ENCODE results near the gene GRID1. TPM values are rescaled to one million over a fixed set of nuclear protein-coding genes. Genes with fewer than 3 reads are reported as not detected.

The GRID1 gene
- total and polyA plus RNA-seq, 10 of the 15 experiments (the other 5 are each of a cell fraction or from before 2014, with no cell fraction given): 0.04 to 0.62 (median 0.08) TPM; not detected in 5

- Histone ChIP-seq H3K9ac (ENCODE audit: control insufficient read depth, insufficient read depth, low read length) (no peak overlapping the region), H3K4me3 (no peak overlapping the region), H3K79me2 (ENCODE audit: control insufficient read depth, insufficient read depth, low read length) (no peaks in the 10 kb centered on the region), H2AFZ (ENCODE audit: control insufficient read depth, low read depth, low read length) (no peak overlapping the region), H3K36me3 (ENCODE audit: control insufficient read depth in 2 of 2, insufficient read depth in 2 of 2, low read length in 1 of 2) (no peaks in the 10 kb centered on the region), H3K9me3 (replicated peaks; ENCODE audit: control insufficient read depth, insufficient read depth, low read length) (no peaks in the 10 kb centered on the region; the same call in 2 of the 3 replicates), H3K4me1 (ENCODE audit: control insufficient read depth, insufficient read depth, low read length) (no peaks in the 10 kb centered on the region), H3K4me2 (ENCODE audit: control insufficient read depth, insufficient read depth) (no peak overlapping the region), H3K27me3 (replicated peaks in 1 of 2; ENCODE audit: control insufficient read depth in 2 of 2, insufficient read depth in 2 of 2, low read length in 1 of 2) (no peaks in the 10 kb centered on the region), H4K20me1 (ENCODE audit: control insufficient read depth, insufficient read depth) (no peaks in the 10 kb centered on the region), H3K27ac (ENCODE audit: control insufficient read depth, insufficient read depth) (no peak overlapping the region)
- ChIA-PET CTCF (no interaction called here), POLR2A (no interaction called here), RAD21 (ENCODE audit: unreplicated experiment) (no interaction called here), SMC1A (ENCODE audit: uncharacterized antibody, unreplicated experiment) (no interaction called here)
- in situ Hi-C loops (cut with MboI): no loop called here
- no TSS peak for BruUV-seq (replicated peaks)
- ATAC-seq: no peak
- TF ChIP-seq PAX8 (IDR thresholded peaks at IDR 0.05): no peak
- no peak for TF ChIP-seq NBN (IDR thresholded peaks at IDR 0.05)
- TF ChIP-seq YY1 (IDR thresholded peaks at IDR 0.05; ENCODE audit: low read depth, low read length): no peak
- no peak for FAIRE-seq
- WGBS (ENCODE audit: insufficient coverage, insufficient replicate concordance, low lambda C conversion rate, missing lambda C conversion rate): 39% methylated on average over 5 of the region's 5 CpGs
- intact Hi-C loops (cut with micrococcal nuclease; ENCODE audit: unreplicated experiment): no loop called here
- DNase-seq (ENCODE audit: low read depth, low spot score): no peak
Observed at GRCh38 chr10:85647741-85648140, 718.9 kb downstream of the GRID1 start.

GRCh38 chr10:85645926-85646711 lies 720.5 kb downstream of the GRID1 start:
- ChIA-PET CTCF (no interaction called here), RAD21 (ENCODE audit: unreplicated experiment) (no interaction called here)
- 34% methylated on average over 7 of the region's 7 CpGs for WGBS (ENCODE audit: insufficient coverage, insufficient replicate concordance, low lambda C conversion rate, missing lambda C conversion rate)
- TF ChIP-seq RUNX3 (IDR thresholded peaks at IDR 0.05; ENCODE audit: low read length): no peak
- no peak for TF ChIP-seq SUPT20H (IDR thresholded peaks at IDR 0.05; ENCODE audit: borderline replicate concordance, control insufficient read depth, low read depth, low read length)
- no peak for TF ChIP-seq CHD1 (IDR thresholded peaks at IDR 0.05; ENCODE audit: low read depth, low read length)
- TF ChIP-seq KDM1A (IDR thresholded peaks at IDR 0.05; ENCODE audit: borderline replicate concordance): no peak
- TF ChIP-seq SRF (IDR thresholded peaks at IDR 0.05; ENCODE audit: low read depth in 2 of 2, low read length in 2 of 2): no peak
- no peak for TF ChIP-seq HCFC1 (IDR thresholded peaks at IDR 0.05; ENCODE audit: low read length)
- no peak for TF ChIP-seq HDGF (IDR thresholded peaks at IDR 0.05)
- TF ChIP-seq RELA (IDR thresholded peaks at IDR 0.05; ENCODE audit: borderline replicate concordance, partially characterized antibody): no peak
- TF ChIP-seq WRNIP1 (IDR thresholded peaks at IDR 0.05; ENCODE audit: borderline replicate concordance, low read depth, low read length): no peak
- TF ChIP-seq BCL11A (IDR thresholded peaks at IDR 0.05; ENCODE audit: low read depth, low read length): no peak
- TF ChIP-seq IRF4 (IDR thresholded peaks at IDR 0.05; ENCODE audit: low read depth, low read length): no peak
- no peak for TF ChIP-seq HDAC6 (IDR thresholded peaks at IDR 0.05; ENCODE audit: unreplicated experiment)
- no peak for TF ChIP-seq ZNF687 (IDR thresholded peaks at IDR 0.05)
- no peak for TF ChIP-seq PML (IDR thresholded peaks at IDR 0.05; ENCODE audit: low read length)

More at GRCh38 chr10:85645926-85646711, 720.5 kb downstream of the GRID1 start:
- no peaks in the 10 kb centered on the region for H3K4me1 ChIP-seq (ENCODE audit: control insufficient read depth, insufficient read depth, low read length)
- SMC1A ChIA-PET (ENCODE audit: uncharacterized antibody, unreplicated experiment): no interaction called here
- intact Hi-C loops (cut with micrococcal nuclease; ENCODE audit: unreplicated experiment): no loop called here
- H3K27me3 ChIP-seq (replicated peaks in 1 of 2; ENCODE audit: control insufficient read depth in 2 of 2, insufficient read depth in 2 of 2, low read length in 1 of 2): no peaks in the 10 kb centered on the region
- in situ Hi-C loops (cut with MboI): no loop called here
- no peaks in the 10 kb centered on the region for H3K79me2 ChIP-seq (ENCODE audit: control insufficient read depth, insufficient read depth, low read length)
- POLR2A ChIA-PET: no interaction called here
- no peak for ATAC-seq
- no peaks in the 10 kb centered on the region for H4K20me1 ChIP-seq (ENCODE audit: control insufficient read depth, insufficient read depth)
- no peak overlapping the region for H3K4me3 ChIP-seq
- FAIRE-seq: no peak
- H3K4me2 ChIP-seq (ENCODE audit: control insufficient read depth, insufficient read depth): no peak overlapping the region
- BruUV-seq (replicated peaks): no TSS peak
- H2AFZ ChIP-seq (ENCODE audit: control insufficient read depth, low read depth, low read length): no peak overlapping the region
- no peak overlapping the region for H3K9ac ChIP-seq (ENCODE audit: control insufficient read depth, insufficient read depth, low read length)
- no peak overlapping the region for H3K27ac ChIP-seq (ENCODE audit: control insufficient read depth, insufficient read depth)
- no peaks in the 10 kb centered on the region for H3K36me3 ChIP-seq (ENCODE audit: control insufficient read depth in 2 of 2, insufficient read depth in 2 of 2, low read length in 1 of 2)
- no peaks in the 10 kb centered on the region; the same call in 2 of the 3 replicates for H3K9me3 ChIP-seq (replicated peaks; ENCODE audit: control insufficient read depth, insufficient read depth, low read length)
- DNase-seq (ENCODE audit: low read depth, low spot score): no peak
